HFF-Myc (cell line): ENCODE data around the gene R3HDM2.

Experiments
- DNase-seq: peaks from one replicate; pipeline ENCODE4 v3.0.0-alpha.2; 2011; ENCODE audit warnings: low read depth; ENCODE audit errors: extremely low read depth
- H3K4me3 ChIP-seq: replicated peaks from 2 replicates; pipeline ENCODE4 v1.5.1; 2011; ENCODE audit warnings: low read depth, mild to moderate bottlenecking, control low read depth, low read length
- CTCF ChIP-seq: IDR thresholded peaks from 2 replicates; pipeline ENCODE4 v1.5.1; 2012; ENCODE audit warnings: mild to moderate bottlenecking, low read depth, low read length, control low read depth; ENCODE audit errors: missing control alignments

The R3HDM2 gene

GRCh38 chr12:57460841-57461275 is 30.0 kb upstream of the R3HDM2 start:
- peak overlapping the region; percentile 58 for H3K4me3 ChIP-seq
- TF ChIP-seq CTCF = no peak
- no peak for DNase-seq

GRCh38 chr12:57460468-57460784 is 29.6 kb upstream of the R3HDM2 start:
- TF ChIP-seq CTCF = no peak
- no peak for DNase-seq
- peak overlapping the region; percentile 58 for H3K4me3 ChIP-seq

- no peak for TF ChIP-seq CTCF
- no peak for DNase-seq
- H3K4me3 ChIP-seq = peak within 1 kb of the TSS; percentile 58
These were observed 29.1 kb upstream of the R3HDM2 start, which contains the start of gene GLI1 for GRCh38 chr12:57459750-57460467. Gene GLI1 (plus strand): TSS chr12:57459785. CDS start chr12:57463692, 3,907 bp downstream.

- peak overlapping the region; percentile 58 for H3K4me3 ChIP-seq
- DNase-seq = peak; percentile 88
- peak; percentile 88 for TF ChIP-seq CTCF
These were observed 28.4 kb upstream of the R3HDM2 start for GRCh38 chr12:57459055-57459749.

- no peak for TF ChIP-seq CTCF
- peak overlapping the region; percentile 58 for H3K4me3 ChIP-seq
- no peak for DNase-seq
These were observed 27.8 kb upstream of the R3HDM2 start for GRCh38 chr12:57458665-57459054.

GRCh38 chr12:57456737-57457490 is 26.1 kb upstream of the R3HDM2 start:
- TF ChIP-seq CTCF = no peak
- H3K4me3 ChIP-seq = no peak overlapping the region
- DNase-seq = no peak
